GM12864 (cell line): ENCODE measurements around the gene ISOC1.
A peak's percentile ranks its signal among the peaks of the same experiment; 100 is the strongest.

Experiments
- DNase-seq: peaks from one replicate; pipeline ENCODE4 v3.0.0-alpha.2; 2011; ENCODE audit warnings: low read depth
- H3K4me3 ChIP-seq: 2 replicates; pipeline ENCODE4 v1.5.1; 2011; ENCODE audit warnings: mild to moderate bottlenecking, low read depth, low read length, control low read depth
- TF ChIP-seq, protein P1 (sequence below): IDR thresholded peaks from 2 replicates; pipeline ENCODE4 v1.5.1; 2011; ENCODE audit warnings: low read depth, mild to moderate bottlenecking, moderate library complexity, low read length, control low read depth, inconsistent platforms; ENCODE audit errors: missing control alignments

Gene ISOC1

DNA sequence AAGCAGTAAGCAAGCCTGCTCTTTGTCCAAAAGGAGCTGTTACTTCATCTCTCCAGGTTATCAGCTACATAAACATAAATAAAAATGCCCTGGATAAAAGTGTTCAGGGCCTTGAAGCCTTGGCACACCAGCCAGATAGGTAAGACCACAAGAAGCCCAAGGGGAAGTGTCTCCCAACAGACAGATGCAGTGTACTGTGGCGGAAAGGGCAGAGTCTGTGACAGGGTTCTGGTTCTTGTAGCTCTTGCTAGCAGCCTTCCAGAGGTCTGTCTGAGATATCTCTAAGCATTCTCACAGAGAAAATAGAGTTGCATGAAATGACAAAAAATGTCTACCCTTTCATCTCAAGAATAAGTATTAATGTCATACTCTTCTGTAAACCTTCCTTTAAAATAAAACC is 30.1 kb downstream of the ISOC1 start:
- DNase-seq: no peak
- TF ChIP-seq, protein P1, sequence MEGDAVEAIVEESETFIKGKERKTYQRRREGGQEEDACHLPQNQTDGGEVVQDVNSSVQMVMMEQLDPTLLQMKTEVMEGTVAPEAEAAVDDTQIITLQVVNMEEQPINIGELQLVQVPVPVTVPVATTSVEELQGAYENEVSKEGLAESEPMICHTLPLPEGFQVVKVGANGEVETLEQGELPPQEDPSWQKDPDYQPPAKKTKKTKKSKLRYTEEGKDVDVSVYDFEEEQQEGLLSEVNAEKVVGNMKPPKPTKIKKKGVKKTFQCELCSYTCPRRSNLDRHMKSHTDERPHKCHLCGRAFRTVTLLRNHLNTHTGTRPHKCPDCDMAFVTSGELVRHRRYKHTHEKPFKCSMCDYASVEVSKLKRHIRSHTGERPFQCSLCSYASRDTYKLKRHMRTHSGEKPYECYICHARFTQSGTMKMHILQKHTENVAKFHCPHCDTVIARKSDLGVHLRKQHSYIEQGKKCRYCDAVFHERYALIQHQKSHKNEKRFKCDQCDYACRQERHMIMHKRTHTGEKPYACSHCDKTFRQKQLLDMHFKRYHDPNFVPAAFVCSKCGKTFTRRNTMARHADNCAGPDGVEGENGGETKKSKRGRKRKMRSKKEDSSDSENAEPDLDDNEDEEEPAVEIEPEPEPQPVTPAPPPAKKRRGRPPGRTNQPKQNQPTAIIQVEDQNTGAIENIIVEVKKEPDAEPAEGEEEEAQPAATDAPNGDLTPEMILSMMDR: no peak
- H3K4me3 ChIP-seq: no peak overlapping the region

DNA sequence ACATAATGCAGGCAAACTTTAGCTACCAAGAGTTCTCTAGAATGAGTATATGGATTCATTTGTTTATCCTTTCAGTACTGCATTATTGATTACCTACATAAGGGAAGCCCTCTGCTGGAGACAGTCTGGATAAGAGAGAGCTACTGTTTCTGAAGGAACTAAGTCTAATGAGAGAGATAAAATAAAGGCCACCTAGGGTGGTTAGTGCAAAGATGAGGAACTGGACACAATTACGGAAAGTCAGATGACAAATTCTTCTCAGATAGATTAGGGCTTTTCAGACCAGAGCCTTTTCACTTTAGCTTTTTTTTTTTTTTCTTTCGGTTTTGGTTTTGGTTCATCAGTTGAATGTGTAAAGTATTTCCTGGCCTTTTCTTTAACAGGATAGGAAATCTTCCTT is 31.3 kb downstream of the ISOC1 start:
- DNase-seq: no peak
- TF ChIP-seq, protein P1: no peak
- peak overlapping the region; percentile 4; the same call in 1 of the 2 replicates for H3K4me3 ChIP-seq

DNA sequence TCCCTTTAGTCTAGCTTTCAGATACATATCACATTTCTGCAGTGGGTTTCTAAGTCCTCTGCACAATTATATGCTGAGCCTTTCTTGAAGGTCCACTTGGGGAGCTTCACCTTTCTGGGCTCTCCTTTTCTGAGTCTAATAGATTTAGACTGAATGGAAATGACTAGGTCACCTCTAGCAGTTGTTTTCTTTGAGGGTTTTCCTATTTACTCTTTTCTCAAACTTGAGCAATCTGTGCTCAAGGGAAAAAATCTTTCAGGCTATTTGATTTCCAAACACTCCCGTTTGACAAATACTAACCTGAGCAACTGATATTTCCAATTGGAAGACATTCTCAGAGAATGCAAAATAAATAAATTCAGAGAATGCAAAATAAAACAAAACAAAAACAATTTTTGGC is 39.0 kb downstream of the ISOC1 start:
- DNase-seq: no peak
- H3K4me3 ChIP-seq: no peak overlapping the region
- TF ChIP-seq, protein P1: no peak

DNA sequence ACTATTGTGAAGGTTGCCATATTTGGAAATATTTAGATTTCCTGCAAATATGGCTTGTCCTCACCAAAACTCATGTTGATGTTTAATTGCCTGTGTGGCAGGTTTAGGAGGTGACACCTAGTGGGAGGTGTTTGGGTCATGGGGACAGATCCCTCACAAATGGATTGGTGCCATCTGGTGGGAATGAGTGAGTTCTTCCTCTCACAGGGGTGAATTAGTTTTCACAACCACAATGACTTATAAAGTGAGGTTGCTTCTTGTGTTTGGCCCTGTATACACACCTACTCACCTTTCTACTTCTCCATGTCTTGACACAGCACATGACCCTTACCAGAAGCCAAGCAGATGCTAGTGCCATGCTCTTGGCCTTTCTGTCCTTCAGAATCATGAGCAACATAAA is 41.1 kb downstream of the ISOC1 start:
- no peak for DNase-seq
- TF ChIP-seq, protein P1: peak; percentile 12

DNA sequence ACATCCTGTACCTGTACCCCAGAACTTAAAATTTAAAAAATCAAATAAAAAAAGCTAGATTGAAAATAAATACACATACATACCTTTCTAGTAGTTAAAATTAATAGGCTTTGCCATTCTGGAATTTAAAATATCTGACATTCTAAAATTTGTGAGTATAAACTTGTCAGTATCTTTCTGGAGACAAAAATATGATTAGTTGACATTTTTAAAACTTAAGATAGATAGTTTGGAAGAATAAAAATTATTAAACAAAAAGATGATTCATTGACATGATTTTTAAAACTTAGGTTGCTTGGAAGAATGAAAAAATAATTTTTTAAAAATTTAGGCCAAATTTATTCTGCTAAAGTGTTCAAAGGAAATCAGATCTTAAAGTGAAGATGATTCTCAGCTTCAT is 43.1 kb downstream of the ISOC1 start:
- TF ChIP-seq, protein P1: no peak
- H3K4me3 ChIP-seq: no peak overlapping the region
- DNase-seq: no peak

More for the DNA sequence above, 41.1 kb downstream of the ISOC1 start:
- H3K4me3 ChIP-seq: no peak overlapping the region

DNA sequence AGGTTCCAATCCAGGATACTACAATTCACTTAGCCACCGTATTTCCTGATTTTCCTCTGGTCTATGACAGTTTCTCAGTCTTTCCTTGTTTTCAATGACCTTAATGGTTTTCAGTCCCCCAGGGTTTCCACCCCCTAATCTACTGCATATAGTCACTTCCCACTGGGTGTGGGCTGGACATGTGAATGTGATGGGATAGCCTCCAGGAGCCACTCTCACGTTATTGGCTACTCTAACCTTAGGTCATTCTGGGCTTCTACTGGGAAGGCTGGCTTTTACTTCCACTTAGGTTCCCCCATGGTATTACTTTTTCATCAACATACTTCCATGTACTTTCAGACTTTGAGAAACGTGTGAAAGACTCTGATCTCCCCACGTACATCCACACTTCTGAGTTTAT is 46.5 kb downstream of the ISOC1 start:
- DNase-seq: no peak
- no peak overlapping the region for H3K4me3 ChIP-seq
- TF ChIP-seq, protein P1: no peak

DNA sequence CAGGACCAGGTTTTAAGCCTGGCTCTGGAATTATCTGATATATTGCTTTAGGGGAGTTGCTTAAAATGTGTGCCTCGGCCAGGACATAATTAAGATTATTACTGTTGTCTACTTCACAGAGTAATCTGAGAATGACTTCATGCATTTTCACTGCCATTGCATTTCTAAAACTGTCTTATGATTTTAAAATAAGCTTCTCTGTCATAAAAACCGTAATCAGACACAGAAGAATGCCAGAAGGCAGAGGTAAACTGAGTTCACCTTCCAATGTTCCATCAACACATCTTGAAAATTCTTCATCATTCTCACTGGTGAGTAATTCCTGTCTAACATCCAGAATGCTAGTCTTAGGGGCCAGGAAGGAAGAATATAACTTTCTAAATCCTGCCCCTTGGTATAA is 47.1 kb downstream of the ISOC1 start:
- TF ChIP-seq, protein P1: no peak
- DNase-seq: no peak

More for the DNA sequence above, 47.1 kb downstream of the ISOC1 start:
- no peak overlapping the region for H3K4me3 ChIP-seq
